Peyer's patch (tissue), 4 donors: Measurements from ENCODE around the gene SH2D7. TPM values are rescaled to one million over a fixed set of nuclear protein-coding genes. Genes with fewer than 3 reads are reported as not detected.
A peak's percentile ranks its signal among the peaks of the same experiment; 100 is the strongest.

ENCODE experiments used
- DNase-seq, 3 donors: peaks; one replicate each; pipeline ENCODE4 v3.0.0-alpha.2; 2017 to 2019
- H3K27ac ChIP-seq, 4 donors: fragments of 200-600 bp; sonication (generic); one replicate each; pipeline ENCODE4 v1.5.1; 2016 to 2019
- H3K27me3 ChIP-seq, 2 donors: fragments of 200-600 bp; sonication (generic); one replicate each; pipeline ENCODE4 v1.5.1; 2019
- H3K36me3 ChIP-seq, 3 donors: fragments of 200-600 bp; sonication (generic); one replicate each; pipeline ENCODE4 v1.5.1; 2016 to 2019
- H3K4me1 ChIP-seq, 4 donors: fragments of 200-600 bp; sonication (generic); one replicate each; pipeline ENCODE4 v1.5.1; 2016 to 2019
- H3K4me3 ChIP-seq, 4 donors: fragments of 200-600 bp; sonication (generic); 1 replicate in 3 of 4; 2 replicates in 1 of 4; pipeline ENCODE4 v1.5.1; 2016 to 2019; ENCODE audit warnings: mild to moderate bottlenecking in 1 of 4
- H3K9me3 ChIP-seq, 4 donors: fragments of 200-600 bp; sonication (generic); one replicate each; pipeline ENCODE4 v1.5.1; 2016 to 2019; ENCODE audit warnings: mild to moderate bottlenecking in 1 of 4
- CTCF ChIP-seq, 6 experiments: fragments of 450-650 bp in 4 of 6; fragments of 200-600 bp in 2 of 6; sonication (generic) in 1 of 6; IDR thresholded peaks; one replicate each; pipeline ENCODE4 v1.5.1; 2017 to 2019; ENCODE audit warnings: antibody characterized with exemption in 6 of 6, mild to moderate bottlenecking in 3 of 6, moderate library complexity in 1 of 6
- POLR2A ChIP-seq, 2 donors: fragments of 450-650 bp; IDR thresholded peaks; one replicate each; pipeline ENCODE4 v1.5.1; 2017; ENCODE audit warnings: antibody characterized with exemption in 2 of 2, mild to moderate bottlenecking in 2 of 2, moderate library complexity in 2 of 2
- total RNA-seq, 4 donors: library from RNA; depleted of rRNA; stranded (reverse); fragments of >200 nt; gene quantifications; one replicate each; pipeline ENCODE4 v1.1.0, GENCODE V29; 2016

Gene SH2D7
- total RNA-seq, 4 donors from 2014 or later: 3.3 to 7.7 (median 4.6) TPM

DNA sequence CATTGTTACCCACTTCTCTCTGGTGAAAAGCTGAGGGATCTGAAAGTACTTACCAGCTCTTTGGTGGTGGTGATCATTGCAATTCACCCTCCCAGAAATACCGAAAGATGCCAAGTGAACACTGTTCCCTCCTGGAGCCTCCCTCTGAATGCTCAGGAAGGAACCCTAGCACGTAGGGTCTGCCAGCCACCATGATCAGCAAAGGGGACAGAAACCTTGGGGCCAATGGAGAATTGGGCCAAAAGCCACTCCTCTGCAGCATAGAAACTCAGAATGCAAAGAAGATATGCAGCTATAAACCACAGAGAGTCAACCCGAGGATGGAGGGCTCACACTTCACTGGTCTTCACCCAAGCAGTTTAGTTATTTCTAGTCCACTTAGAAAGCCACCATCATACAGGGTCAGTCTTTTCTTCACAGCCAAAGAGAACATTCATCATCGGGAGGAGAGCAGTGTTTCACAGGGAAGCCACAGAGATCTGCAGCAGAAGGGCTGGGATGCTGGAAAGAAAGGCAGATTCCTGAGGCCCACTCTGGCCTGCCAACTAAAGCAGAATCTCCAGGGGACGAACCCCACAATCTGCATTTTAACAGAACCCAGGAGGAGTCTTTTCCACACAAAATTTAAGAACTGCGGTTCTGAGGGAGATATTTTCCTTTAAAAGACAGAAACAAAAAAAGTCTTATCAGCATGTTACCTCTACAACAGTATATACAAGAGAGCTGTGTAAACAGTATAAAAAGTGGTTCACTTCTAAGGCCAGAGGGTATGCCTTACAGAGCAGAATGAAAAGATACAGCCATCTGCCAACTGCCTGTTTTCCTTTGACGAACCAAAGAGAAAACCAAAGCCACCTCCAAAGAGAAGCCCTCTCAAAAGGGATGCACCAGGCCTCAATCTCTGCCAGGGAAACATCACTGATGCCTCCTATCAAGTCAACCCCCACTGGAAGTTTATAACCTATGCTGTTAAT, 26.1 kb upstream of the SH2D7 start:
- no peak for TF ChIP-seq CTCF (IDR thresholded peaks at IDR 0.05)
- TF ChIP-seq POLR2A (IDR thresholded peaks at IDR 0.05): no peak
- no peaks in the 10 kb centered on the region for H3K36me3 ChIP-seq
- no peak overlapping the region for H3K4me3 ChIP-seq
- peaks cover 6 to 96% (median 36%) of the 10 kb centered on the region in 4 donors for H3K4me1 ChIP-seq
- no peaks in the 10 kb centered on the region for H3K9me3 ChIP-seq
- H3K27ac ChIP-seq: peak overlapping the region; percentile 70 to 87 (median 80)
- DNase-seq: no peak
- no peaks in the 10 kb centered on the region for H3K27me3 ChIP-seq

GRCh38 chr15:78067328-78068228, 24.8 kb upstream of the SH2D7 start:
- no peaks in the 10 kb centered on the region for H3K36me3 ChIP-seq
- no peaks in the 10 kb centered on the region for H3K27me3 ChIP-seq
- no peaks in the 10 kb centered on the region for H3K9me3 ChIP-seq
- peak overlapping the region; percentile 62 to 87 (median 75) for H3K27ac ChIP-seq
- peaks cover 6 to 99% (median 36%) of the 10 kb centered on the region in 4 donors for H3K4me1 ChIP-seq
- TF ChIP-seq POLR2A (IDR thresholded peaks at IDR 0.05) (no peak), CTCF (IDR thresholded peaks at IDR 0.05) (no peak)
- H3K4me3 ChIP-seq: no peak overlapping the region
- no peak for DNase-seq

DNA sequence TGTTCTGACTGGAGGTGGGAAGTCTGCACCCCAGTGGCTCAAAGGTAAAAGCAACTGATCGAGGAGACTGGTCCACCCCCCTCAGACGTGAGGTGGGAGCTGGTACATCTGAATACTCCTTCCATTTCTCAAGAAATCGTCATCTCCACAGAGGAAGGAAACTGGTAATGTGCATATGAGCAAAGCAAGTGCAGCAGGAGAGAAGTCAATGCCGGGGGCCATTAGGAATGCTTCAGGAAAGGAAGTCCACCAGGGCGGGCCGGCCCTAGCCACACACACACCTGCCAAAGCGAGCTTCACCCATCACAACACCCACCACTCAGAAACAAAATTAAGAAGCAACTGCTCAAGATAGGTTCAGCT, 23.3 kb upstream of the SH2D7 start:
- Histone ChIP-seq H3K9me3 (no peaks in the 10 kb centered on the region), H3K4me1 (peaks cover 2 to 99% (median 32%) of the 10 kb centered on the region in 4 donors), H3K4me3 (peak overlapping the region in 1 of 4 donors; percentile 15), H3K27me3 (no peaks in the 10 kb centered on the region), H3K36me3 (no peaks in the 10 kb centered on the region), H3K27ac (peak overlapping the region; percentile 61 to 87 (median 75))
- no peak for DNase-seq
- no peak for TF ChIP-seq POLR2A (IDR thresholded peaks at IDR 0.05)
- no peak for TF ChIP-seq CTCF (IDR thresholded peaks at IDR 0.05)

DNA sequence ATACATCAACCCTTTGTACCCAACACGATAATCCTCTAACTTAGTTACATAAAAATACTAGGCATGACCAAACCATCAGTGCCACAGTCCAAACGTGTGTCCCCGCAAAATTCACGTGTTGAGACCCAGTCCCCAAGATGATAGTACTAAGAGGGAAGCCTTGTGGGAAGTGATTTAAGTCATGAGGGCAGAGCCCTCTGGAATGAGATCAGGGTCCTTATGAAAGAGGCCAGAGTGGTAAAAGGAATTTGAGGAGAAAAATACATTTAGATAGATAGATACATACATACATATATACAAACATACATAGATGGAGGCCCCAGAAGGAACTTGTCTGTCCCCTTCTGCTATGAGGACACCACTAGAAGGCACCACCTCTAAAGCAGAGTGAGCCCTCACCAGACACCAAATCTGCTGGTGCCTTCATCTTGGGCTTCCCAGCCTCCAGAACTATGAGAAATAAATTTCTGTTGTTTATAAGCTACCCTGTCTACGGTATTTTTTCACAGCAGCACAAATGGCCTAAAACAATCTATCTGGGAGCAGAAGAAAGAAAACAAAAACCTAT, 22.8 kb upstream of the SH2D7 start:
- DNase-seq: no peak
- Histone ChIP-seq H3K27ac (peak overlapping the region; percentile 61 to 87 (median 75)), H3K4me3 (no peak overlapping the region), H3K9me3 (no peaks in the 10 kb centered on the region), H3K27me3 (no peaks in the 10 kb centered on the region), H3K4me1 (peaks cover 2 to 94% (median 32%) of the 10 kb centered on the region in 4 donors), H3K36me3 (no peaks in the 10 kb centered on the region)
- TF ChIP-seq POLR2A (IDR thresholded peaks at IDR 0.05) (no peak), CTCF (IDR thresholded peaks at IDR 0.05) (no peak)

- DNase-seq: peak in 2 of 3 donors; percentile 71 to 79
- H3K27me3 ChIP-seq: no peaks in the 10 kb centered on the region
- peak overlapping the region; percentile 61 to 87 (median 75) for H3K27ac ChIP-seq
- H3K4me1 ChIP-seq: peaks cover 2 to 90% (median 29%) of the 10 kb centered on the region in 4 donors
- H3K36me3 ChIP-seq: no peaks in the 10 kb centered on the region
- no peaks in the 10 kb centered on the region for H3K9me3 ChIP-seq
- no peak overlapping the region for H3K4me3 ChIP-seq
- TF ChIP-seq POLR2A (IDR thresholded peaks at IDR 0.05): no peak
- no peak for TF ChIP-seq CTCF (IDR thresholded peaks at IDR 0.05)
Observed at GRCh38 chr15:78070049-78070700, 22.2 kb upstream of the SH2D7 start.
